SW 1271 (cell line): Measurements from ENCODE around the gene PCBP4.

ENCODE experiments used
- DNase-seq, 2 experiments: peaks; one replicate each; lab custom pipeline; 2025; lab: John Stamatoyannopoulos, UW

Gene PCBP4

GRCh38 chr3:51955893-51956770 is 11.1 kb downstream of the PCBP4 start:
- DNase-seq, result no peak

- DNase-seq, result no peak
Measured at GRCh38 chr3:51955175-51955892, 11.9 kb downstream of the PCBP4 start, which contains the start of gene GPR62. Gene GPR62 (plus strand): TSS chr3:51955381. CDS start chr3:51955653, 272 bp downstream.

- no peak for DNase-seq
Measured at GRCh38 chr3:51954713-51955112, 12.5 kb downstream of the PCBP4 start.

GRCh38 chr3:51954105-51954504 is 13.1 kb downstream of the PCBP4 start:
- no peak for DNase-seq

GRCh38 chr3:51953445-51953844 is 13.8 kb downstream of the PCBP4 start:
- no peak for DNase-seq

GRCh38 chr3:51950899-51951298 is 16.4 kb downstream of the PCBP4 start:
- no peak for DNase-seq

- DNase-seq, result no peak
Measured at GRCh38 chr3:51949121-51949520, 18.1 kb downstream of the PCBP4 start.

GRCh38 chr3:51948016-51948580 is 19.2 kb downstream of the PCBP4 start:
- no peak for DNase-seq

- DNase-seq, result no peak
Measured at GRCh38 chr3:51947215-51947900, 19.9 kb downstream of the PCBP4 start.

GRCh38 chr3:51946796-51947195 is 20.5 kb downstream of the PCBP4 start:
- no peak for DNase-seq

- DNase-seq, result no peak
Measured at GRCh38 chr3:51945926-51946705, 21.1 kb downstream of the PCBP4 start.

- no peak for DNase-seq
Measured at GRCh38 chr3:51945031-51945840, 22.0 kb downstream of the PCBP4 start.

- no peak for DNase-seq
Measured at GRCh38 chr3:51944451-51945021, 22.7 kb downstream of the PCBP4 start.

- DNase-seq, result no peak
Measured at GRCh38 chr3:51943451-51944391, 23.5 kb downstream of the PCBP4 start.

GRCh38 chr3:51942603-51943450 is 24.4 kb downstream of the PCBP4 start:
- peak in 1 of 2 experiments; percentile 42 for DNase-seq

- DNase-seq, result peak; percentile 91 to 98
Measured at GRCh38 chr3:51941798-51942602, 25.3 kb downstream of the PCBP4 start, which contains the start of the genes PARP3 and RRP9. Gene PARP3 (plus strand): TSS chr3:51942363. CDS start chr3:51943356, 993 bp downstream. Gene RRP9 (minus strand): TSS chr3:51941904. CDS start chr3:51941867, 37 bp downstream.

GRCh38 chr3:51941463-51941797 is 25.8 kb downstream of the PCBP4 start:
- no peak for DNase-seq
